ENCODE results near the gene GAST. TPM values are rescaled to one million over a fixed set of nuclear protein-coding genes. Genes with fewer than 3 reads are reported as not detected.
"Not testable (repeated sequence)": the region's sequence is repeated elsewhere in the genome, so short reads cannot be mapped to it uniquely, and the experiment has no call there.

Gene GAST
- total and polyA plus RNA-seq, 10 of the 15 experiments (the other 5 are each of a cell fraction or from before 2014, with no cell fraction given) = not detected

GRCh38 chr17:41700843-41701242 lies 11.3 kb upstream of the GAST start:
- intact Hi-C loops (cut with micrococcal nuclease; ENCODE audit: unreplicated experiment); H4K20me1 ChIP-seq (ENCODE audit: control insufficient read depth, insufficient read depth); FAIRE-seq; H3K9me3 ChIP-seq (replicated peaks; ENCODE audit: control insufficient read depth, insufficient read depth, low read length); H2AFZ ChIP-seq (ENCODE audit: control insufficient read depth, low read depth, low read length); H3K9ac ChIP-seq (ENCODE audit: control insufficient read depth, insufficient read depth, low read length); H3K27ac ChIP-seq (ENCODE audit: control insufficient read depth, insufficient read depth); RAD21 ChIA-PET (ENCODE audit: unreplicated experiment); H3K4me1 ChIP-seq (ENCODE audit: control insufficient read depth, insufficient read depth, low read length); H3K36me3 ChIP-seq (ENCODE audit: control insufficient read depth in 2 of 2, insufficient read depth in 2 of 2, low read length in 1 of 2); H3K4me3 ChIP-seq; SMC1A ChIA-PET (ENCODE audit: uncharacterized antibody, unreplicated experiment); ATAC-seq; in situ Hi-C loops (cut with MboI); DNase-seq (ENCODE audit: low read depth, low spot score); H3K27me3 ChIP-seq (replicated peaks in 1 of 2; ENCODE audit: control insufficient read depth in 2 of 2, insufficient read depth in 2 of 2, low read length in 1 of 2); H3K4me2 ChIP-seq (ENCODE audit: control insufficient read depth, insufficient read depth); BruUV-seq (replicated peaks); H3K79me2 ChIP-seq (ENCODE audit: control insufficient read depth, insufficient read depth, low read length): not testable (repeated sequence)
- 58% methylated on average over 3 of the region's 3 CpGs for WGBS (ENCODE audit: insufficient coverage, insufficient replicate concordance, low lambda C conversion rate, missing lambda C conversion rate)
- POLR2A ChIA-PET = interaction anchor here (0.6 to 0.7 kb wide), 2 partner anchors 19 to 1408 kb away, joined by 3 to 6 read pairs; no protein-coding TSS in a partner anchor
- CTCF ChIA-PET = interaction anchor here (1.1 kb wide), 1 partner anchor 33 kb away, joined by 3 read pairs; no protein-coding TSS in a partner anchor

DNA sequence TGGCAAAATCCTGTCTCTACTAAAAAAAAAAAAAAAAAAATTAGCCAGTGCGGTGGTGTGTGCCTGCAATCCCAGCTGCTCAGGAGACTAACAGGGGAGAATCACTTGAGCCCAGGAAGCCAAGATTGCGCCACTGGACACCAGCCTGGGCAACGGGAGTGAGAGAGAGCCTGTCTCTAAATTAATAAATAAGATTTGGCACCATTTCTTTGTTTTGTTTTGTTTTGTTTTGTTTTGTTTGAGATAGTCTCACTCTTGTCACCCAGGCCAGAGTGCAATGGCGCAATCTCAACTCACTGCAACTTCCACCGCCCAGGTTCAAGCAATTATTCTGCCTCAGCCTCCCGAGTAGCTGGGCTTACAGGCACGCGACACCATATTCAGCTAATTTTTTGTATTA lies 9.4 kb upstream of the GAST start:
- ChIA-PET RAD21 (ENCODE audit: unreplicated experiment) (no interaction called here), CTCF (no interaction called here), SMC1A (ENCODE audit: uncharacterized antibody, unreplicated experiment) (no interaction called here), POLR2A (no interaction called here)
- no peak overlapping the region for H3K4me2 ChIP-seq (ENCODE audit: control insufficient read depth, insufficient read depth)
- no TSS peak for BruUV-seq (replicated peaks)
- H3K4me3 ChIP-seq = no peak overlapping the region
- TF ChIP-seq ZNF622 (IDR thresholded peaks at IDR 0.05) (no peak), NFYB (IDR thresholded peaks at IDR 0.05; ENCODE audit: insufficient read depth, low read depth, low read length) (no peak), SMC3 (IDR thresholded peaks at IDR 0.05; ENCODE audit: borderline replicate concordance, low read length) (no peak), CTCF (IDR thresholded peaks at IDR 0.05 in 2 of 3, conservative IDR thresholded peaks at IDR 0.05 in 1 of 3; ENCODE audit: control insufficient read depth in 2 of 3, extremely low read depth in 1 of 3, insufficient read depth in 1 of 3, low read depth in 3 of 3, low read length in 3 of 3) (no peak), YY1 (IDR thresholded peaks at IDR 0.05; ENCODE audit: low read depth, low read length) (no peak), HDGF (IDR thresholded peaks at IDR 0.05) (no peak), PKNOX1 (IDR thresholded peaks at IDR 0.05) (no peak), PML (IDR thresholded peaks at IDR 0.05; ENCODE audit: low read length) (no peak)
- FAIRE-seq (no peak), DNase-seq (ENCODE audit: low read depth, low spot score) (no peak), ATAC-seq (no peak)
- H3K9me3 ChIP-seq (replicated peaks; ENCODE audit: control insufficient read depth, insufficient read depth, low read length) = no peaks in the 10 kb centered on the region
- WGBS (ENCODE audit: insufficient coverage, insufficient replicate concordance, low lambda C conversion rate, missing lambda C conversion rate) = 64% methylated on average over 8 of the region's 8 CpGs
- intact Hi-C loops (cut with micrococcal nuclease; ENCODE audit: unreplicated experiment) (no loop called here), in situ Hi-C loops (cut with MboI) (no loop called here)
- H3K27ac ChIP-seq (ENCODE audit: control insufficient read depth, insufficient read depth) = no peak overlapping the region
- H3K36me3 ChIP-seq (ENCODE audit: control insufficient read depth in 2 of 2, insufficient read depth in 2 of 2, low read length in 1 of 2) = no peaks in the 10 kb centered on the region
- no peaks in the 10 kb centered on the region for H4K20me1 ChIP-seq (ENCODE audit: control insufficient read depth, insufficient read depth)
- no peaks in the 10 kb centered on the region for H3K79me2 ChIP-seq (ENCODE audit: control insufficient read depth, insufficient read depth, low read length)
- no peak overlapping the region for H3K9ac ChIP-seq (ENCODE audit: control insufficient read depth, insufficient read depth, low read length)
- H3K4me1 ChIP-seq (ENCODE audit: control insufficient read depth, insufficient read depth, low read length) = no peaks in the 10 kb centered on the region
- H3K27me3 ChIP-seq (replicated peaks in 1 of 2; ENCODE audit: control insufficient read depth in 2 of 2, insufficient read depth in 2 of 2, low read length in 1 of 2) = no peaks in the 10 kb centered on the region; a peak in 1 of 4 replicates
- no peak overlapping the region for H2AFZ ChIP-seq (ENCODE audit: control insufficient read depth, low read depth, low read length)

Measured in GM12878 (cell line).